Stimulated activated CD4-positive, alpha-beta T cell treated with anti-CD3 and anti-CD28 coated beads, Interleukin-2, amount 100 ng/mL, for 48 hours (primary cell): ENCODE data around the gene PVR.
"Not testable (repeated sequence)": the region's sequence is repeated elsewhere in the genome, so short reads cannot be mapped to it uniquely, and the experiment has no call there.

ENCODE experiments used
- DNase-seq, 2 donors: peaks; one replicate each; pipeline ENCODE4 v3.0.0-alpha.2; 2020

Gene PVR

GRCh38 chr19:44648631-44649251 lies 5.0 kb downstream of the PVR start:
- no peak for DNase-seq

- no peak for DNase-seq
Observed at GRCh38 chr19:44649578-44650145, 6.0 kb downstream of the PVR start.

GRCh38 chr19:44653343-44653742 lies 9.6 kb downstream of the PVR start:
- DNase-seq = no peak

GRCh38 chr19:44653977-44654774 lies 10.5 kb downstream of the PVR start:
- DNase-seq = peak; percentile 64 to 65

GRCh38 chr19:44657211-44657921 lies 13.7 kb downstream of the PVR start:
- DNase-seq = peak; percentile 67 to 71

- DNase-seq = no peak
Observed at GRCh38 chr19:44658069-44658733, 14.5 kb downstream of the PVR start.

- no peak for DNase-seq
Observed at GRCh38 chr19:44660081-44660480, 16.4 kb downstream of the PVR start.

GRCh38 chr19:44661205-44661604 lies 17.5 kb downstream of the PVR start:
- DNase-seq = no peak

- no peak for DNase-seq
Observed at GRCh38 chr19:44661904-44662303, 18.2 kb downstream of the PVR start.

- DNase-seq = no peak
Observed at GRCh38 chr19:44662691-44663385, 19.1 kb downstream of the PVR start.

GRCh38 chr19:44663996-44664395 lies 20.3 kb downstream of the PVR start:
- DNase-seq = no peak

- DNase-seq = no peak
Observed at GRCh38 chr19:44664976-44665375, 21.3 kb downstream of the PVR start.

- DNase-seq = no peak
Observed at GRCh38 chr19:44666852-44667556, 23.3 kb downstream of the PVR start.

GRCh38 chr19:44668985-44669764 lies 25.5 kb downstream of the PVR start:
- no peak for DNase-seq

- DNase-seq = not testable (repeated sequence)
Observed at GRCh38 chr19:44670027-44670426, 26.3 kb downstream of the PVR start.

GRCh38 chr19:44671400-44671799 lies 27.7 kb downstream of the PVR start, which contains the start of gene CEACAM19:
Gene CEACAM19 (plus strand): TSS chr19:44671482. CDS start chr19:44671932, 450 bp downstream.
- no peak for DNase-seq

GRCh38 chr19:44672226-44672625 lies 28.5 kb downstream of the PVR start:
- no peak for DNase-seq

- no peak for DNase-seq
Observed at GRCh38 chr19:44673510-44673909, 29.8 kb downstream of the PVR start.

- no peak for DNase-seq
Observed at GRCh38 chr19:44675521-44675920, 31.8 kb downstream of the PVR start.

- DNase-seq = no peak
Observed at GRCh38 chr19:44677019-44677811, 33.5 kb downstream of the PVR start.
